Stomach smooth muscle (tissue), 2 donors: ENCODE results near the gene AP1AR.

Experiments used
- H3K27ac ChIP-seq: one replicate; pipeline ENCODE4 v1.7.0; 2013; ENCODE audit warnings: mild to moderate bottlenecking, low read length, inconsistent platforms
- H3K27me3 ChIP-seq, 2 donors: one replicate each; pipeline ENCODE4 v1.7.0; 2013; ENCODE audit warnings: low read length in 2 of 2; ENCODE audit not compliant: insufficient read depth in 2 of 2, control insufficient read depth in 1 of 2
- H3K36me3 ChIP-seq, 2 donors: one replicate each; pipeline ENCODE4 v1.7.0; 2013; ENCODE audit warnings: low read length in 2 of 2; ENCODE audit not compliant: control insufficient read depth in 2 of 2, insufficient read depth in 2 of 2
- H3K4me1 ChIP-seq: one replicate; pipeline ENCODE4 v1.7.0; 2013; ENCODE audit warnings: low read length; ENCODE audit not compliant: control insufficient read depth, insufficient read depth
- H3K4me3 ChIP-seq, 2 donors: one replicate each; pipeline ENCODE4 v1.7.0; 2013; ENCODE audit warnings: low read length in 2 of 2
- H3K9ac ChIP-seq, 2 donors: one replicate each; pipeline ENCODE4 v1.7.0; 2013; ENCODE audit warnings: low read length in 2 of 2, mild to moderate bottlenecking in 1 of 2
- H3K9me3 ChIP-seq, 2 donors: one replicate each; pipeline ENCODE4 v1.7.0; 2013; ENCODE audit warnings: low read length in 2 of 2; ENCODE audit not compliant: control insufficient read depth in 2 of 2
- donor health status: healthy.
- donor health status: Pancreatic carcinoma.

The AP1AR gene

GRCh38 chr4:112231779-112232713 is at the start of gene AP1AR:
Gene AP1AR, plus strand, starts transcription at chr4:112231787. Its CDS starts 305 bp downstream, at chr4:112232092.
- peak within 1 kb of the TSS; percentile 92 for H3K27ac ChIP-seq
- H3K9me3 ChIP-seq = no peaks in the 10 kb centered on the region
- peak within 1 kb of the TSS; percentile 82 to 89 for H3K9ac ChIP-seq
- H3K4me3 ChIP-seq = peak within 1 kb of the TSS; percentile 81 to 93
- no peaks in the 10 kb centered on the region for H3K27me3 ChIP-seq
- no peaks in the 10 kb centered on the region for H3K36me3 ChIP-seq
- no peaks in the 10 kb centered on the region for H3K4me1 ChIP-seq

- no peak overlapping the region for H3K27ac ChIP-seq
- H3K36me3 ChIP-seq = no peaks in the 10 kb centered on the region
- no peaks in the 10 kb centered on the region for H3K4me1 ChIP-seq
- H3K4me3 ChIP-seq = no peak overlapping the region
- no peaks in the 10 kb centered on the region for H3K27me3 ChIP-seq
- no peaks in the 10 kb centered on the region for H3K9me3 ChIP-seq
- H3K9ac ChIP-seq = no peak overlapping the region
Observed at GRCh38 chr4:112182604-112183003, 49.0 kb upstream of the AP1AR start.

- Histone ChIP-seq H3K9ac (no peak overlapping the region), H3K27me3 (no peaks in the 10 kb centered on the region), H3K4me1 (no peaks in the 10 kb centered on the region), H3K9me3 (no peaks in the 10 kb centered on the region), H3K27ac (no peak overlapping the region), H3K36me3 (no peaks in the 10 kb centered on the region), H3K4me3 (no peak overlapping the region)
Observed at GRCh38 chr4:112183252-112183651, 48.3 kb upstream of the AP1AR start.

GRCh38 chr4:112184438-112184837 is 47.1 kb upstream of the AP1AR start:
- no peaks in the 10 kb centered on the region for H3K9me3 ChIP-seq
- H3K27me3 ChIP-seq = no peaks in the 10 kb centered on the region
- H3K27ac ChIP-seq = no peak overlapping the region
- no peaks in the 10 kb centered on the region for H3K4me1 ChIP-seq
- H3K9ac ChIP-seq = no peak overlapping the region
- no peaks in the 10 kb centered on the region for H3K36me3 ChIP-seq
- H3K4me3 ChIP-seq = no peak overlapping the region

GRCh38 chr4:112185334-112185733 is 46.3 kb upstream of the AP1AR start:
- H3K4me1 ChIP-seq = no peaks in the 10 kb centered on the region
- no peak overlapping the region for H3K9ac ChIP-seq
- no peak overlapping the region for H3K4me3 ChIP-seq
- H3K27me3 ChIP-seq = no peaks in the 10 kb centered on the region
- H3K36me3 ChIP-seq = no peaks in the 10 kb centered on the region
- H3K9me3 ChIP-seq = no peaks in the 10 kb centered on the region
- H3K27ac ChIP-seq = no peak overlapping the region

GRCh38 chr4:112185740-112186670 is 45.6 kb upstream of the AP1AR start:
- Histone ChIP-seq H3K4me3 (no peak overlapping the region), H3K36me3 (no peaks in the 10 kb centered on the region), H3K27ac (no peak overlapping the region), H3K9me3 (no peaks in the 10 kb centered on the region), H3K4me1 (no peaks in the 10 kb centered on the region), H3K27me3 (no peaks in the 10 kb centered on the region), H3K9ac (no peak overlapping the region)

GRCh38 chr4:112189754-112190153 is 41.8 kb upstream of the AP1AR start:
- no peaks in the 10 kb centered on the region for H3K36me3 ChIP-seq

GRCh38 chr4:112190684-112191083 is 40.9 kb upstream of the AP1AR start:
- Histone ChIP-seq H3K9me3 (no peaks in the 10 kb centered on the region), H3K9ac (no peak overlapping the region), H3K4me1 (no peaks in the 10 kb centered on the region)

More at GRCh38 chr4:112189754-112190153, 41.8 kb upstream of the AP1AR start:
- Histone ChIP-seq H3K4me1 (no peaks in the 10 kb centered on the region), H3K9me3 (no peaks in the 10 kb centered on the region), H3K9ac (no peak overlapping the region), H3K27ac (no peak overlapping the region), H3K27me3 (no peaks in the 10 kb centered on the region), H3K4me3 (no peak overlapping the region)

GRCh38 chr4:112196461-112196860 is 35.1 kb upstream of the AP1AR start:
- no peak overlapping the region for H3K27ac ChIP-seq
- no peak overlapping the region for H3K4me3 ChIP-seq
- H3K27me3 ChIP-seq = no peaks in the 10 kb centered on the region
- H3K36me3 ChIP-seq = no peaks in the 10 kb centered on the region
- no peaks in the 10 kb centered on the region for H3K9me3 ChIP-seq
- H3K9ac ChIP-seq = no peak overlapping the region
- no peaks in the 10 kb centered on the region for H3K4me1 ChIP-seq

More at GRCh38 chr4:112190684-112191083, 40.9 kb upstream of the AP1AR start:
- no peaks in the 10 kb centered on the region for H3K27me3 ChIP-seq
- no peak overlapping the region for H3K4me3 ChIP-seq
- no peak overlapping the region for H3K27ac ChIP-seq
- H3K36me3 ChIP-seq = no peaks in the 10 kb centered on the region

GRCh38 chr4:112199041-112199440 is 32.5 kb upstream of the AP1AR start:
- H3K4me1 ChIP-seq = no peaks in the 10 kb centered on the region
- H3K9me3 ChIP-seq = no peaks in the 10 kb centered on the region
- H3K27me3 ChIP-seq = no peaks in the 10 kb centered on the region
- no peak overlapping the region for H3K4me3 ChIP-seq
- no peak overlapping the region for H3K9ac ChIP-seq
- H3K27ac ChIP-seq = no peak overlapping the region
- H3K36me3 ChIP-seq = no peaks in the 10 kb centered on the region
